ENCODE data around the gene SHPK.

SHPK gene

GRCh38 chr17:3647251-3647650 lies 11.2 kb upstream of the SHPK start:
- Mint-ChIP-seq H3K9me3 (no peaks in the 10 kb centered on the region), H3K27ac (no peak overlapping the region), H3K36me3 (peaks cover 19% of the 10 kb centered on the region), H3K4me1 (peaks cover 44% of the 10 kb centered on the region), H3K27me3 (no peaks in the 10 kb centered on the region), H3K4me3 (no peak overlapping the region)
- no peak for ATAC-seq

GRCh38 chr17:3645310-3645709 lies 9.3 kb upstream of the SHPK start:
- no peaks in the 10 kb centered on the region for H3K27me3 Mint-ChIP-seq
- peak overlapping the region; percentile 56 for H3K27ac Mint-ChIP-seq
- peaks cover 19% of the 10 kb centered on the region for H3K36me3 Mint-ChIP-seq
- ATAC-seq = no peak
- H3K4me3 Mint-ChIP-seq = peak overlapping the region; percentile 19
- peaks cover 46% of the 10 kb centered on the region for H3K4me1 Mint-ChIP-seq
- H3K9me3 Mint-ChIP-seq = no peaks in the 10 kb centered on the region

- Mint-ChIP-seq H3K4me3 (no peak overlapping the region), H3K36me3 (peaks cover 19% of the 10 kb centered on the region), H3K4me1 (peaks cover 55% of the 10 kb centered on the region), H3K9me3 (no peaks in the 10 kb centered on the region), H3K27ac (no peak overlapping the region), H3K27me3 (no peaks in the 10 kb centered on the region)
- no peak for ATAC-seq
Measured at GRCh38 chr17:3643889-3644349, 7.9 kb upstream of the SHPK start.

- Mint-ChIP-seq H3K4me1 (peaks cover 54% of the 10 kb centered on the region), H3K36me3 (peaks cover 12% of the 10 kb centered on the region), H3K9me3 (no peaks in the 10 kb centered on the region), H3K4me3 (no peak overlapping the region), H3K27ac (peak overlapping the region; percentile 22), H3K27me3 (no peaks in the 10 kb centered on the region)
- no peak for ATAC-seq
Measured at GRCh38 chr17:3641717-3642486, 5.9 kb upstream of the SHPK start.

GRCh38 chr17:3641014-3641413 lies 5.0 kb upstream of the SHPK start:
- Mint-ChIP-seq H3K4me3 (no peak overlapping the region), H3K9me3 (no peaks in the 10 kb centered on the region), H3K27ac (no peak overlapping the region), H3K27me3 (no peaks in the 10 kb centered on the region), H3K4me1 (peaks cover 47% of the 10 kb centered on the region), H3K36me3 (peaks cover 12% of the 10 kb centered on the region)
- ATAC-seq = no peak

GRCh38 chr17:3639981-3640596 lies 4.0 kb upstream of the SHPK start:
- H3K27ac Mint-ChIP-seq = peak overlapping the region; percentile 61
- peak overlapping the region; percentile 7 for H3K4me3 Mint-ChIP-seq
- H3K36me3 Mint-ChIP-seq = peaks cover 12% of the 10 kb centered on the region
- peaks cover 44% of the 10 kb centered on the region for H3K4me1 Mint-ChIP-seq
- no peaks in the 10 kb centered on the region for H3K9me3 Mint-ChIP-seq
- no peaks in the 10 kb centered on the region for H3K27me3 Mint-ChIP-seq
- no peak for ATAC-seq

DNA sequence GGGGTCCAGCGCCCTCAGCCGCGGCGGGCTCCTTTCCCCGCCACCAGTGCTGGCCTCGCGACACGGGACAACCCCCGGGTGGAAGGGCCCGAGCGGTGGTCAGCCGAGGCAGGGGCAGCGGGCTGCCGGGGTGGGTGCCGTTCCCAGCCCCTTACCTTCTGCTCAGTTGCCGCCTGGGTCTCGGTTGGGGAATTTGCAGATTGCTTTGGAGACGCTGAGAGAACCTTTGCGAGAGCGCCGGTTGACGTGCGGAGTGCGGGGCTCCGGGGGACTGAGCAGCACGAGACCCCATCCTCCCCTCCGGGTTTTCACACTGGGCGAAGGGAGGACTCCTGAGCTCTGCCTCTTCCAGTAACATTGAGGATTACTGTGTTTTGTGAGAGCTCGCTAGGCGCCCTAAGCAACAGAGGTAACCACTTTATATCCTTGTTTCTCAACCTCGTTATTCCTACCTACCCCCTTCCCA lies 891 bp upstream of the SHPK start:
- peaks cover 12% of the 10 kb centered on the region for H3K36me3 Mint-ChIP-seq
- H3K4me3 Mint-ChIP-seq = peak overlapping the region; percentile 96
- peak overlapping the region; percentile 99 for H3K27ac Mint-ChIP-seq
- peak; percentile 2 for ATAC-seq
- H3K4me1 Mint-ChIP-seq = peaks cover 43% of the 10 kb centered on the region
- H3K9me3 Mint-ChIP-seq = no peaks in the 10 kb centered on the region
- no peaks in the 10 kb centered on the region for H3K27me3 Mint-ChIP-seq

DNA sequence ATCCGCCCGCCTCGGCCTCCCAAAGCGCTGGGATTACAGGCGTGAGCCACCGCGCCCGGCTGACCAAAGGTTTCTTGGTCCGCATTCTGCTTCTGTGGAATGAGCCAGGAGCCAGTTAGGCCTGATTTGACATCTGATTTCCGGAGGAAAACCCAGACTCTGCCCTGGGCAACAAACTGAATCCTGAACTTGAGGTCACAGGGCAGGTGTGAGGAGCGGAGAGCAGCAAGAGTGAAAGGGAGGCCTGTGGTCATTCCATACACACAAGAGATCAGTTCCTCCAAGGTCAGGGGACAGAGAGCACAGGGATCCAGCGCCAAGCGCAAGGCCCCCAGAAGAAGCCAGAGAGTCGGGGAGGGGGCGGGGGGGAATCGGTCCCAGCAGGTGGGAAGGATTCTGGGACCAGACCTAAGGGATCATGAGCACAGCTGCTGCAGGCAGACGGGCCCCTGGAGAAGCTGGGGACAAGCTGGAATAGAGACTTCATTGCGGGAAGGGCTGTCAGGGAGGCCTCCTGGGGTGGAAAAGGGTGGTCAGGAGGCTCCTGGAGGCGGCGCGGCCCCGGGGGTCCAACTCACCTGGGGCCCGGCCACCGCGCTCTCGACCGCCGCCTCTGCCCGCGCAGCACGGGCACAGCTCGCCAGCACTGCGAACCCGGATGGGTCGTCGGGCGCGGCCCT lies 436 bp downstream of the SHPK start:
- peak overlapping the region; percentile 99 for H3K27ac Mint-ChIP-seq
- H3K9me3 Mint-ChIP-seq = no peaks in the 10 kb centered on the region
- ATAC-seq = no peak
- peaks cover 50% of the 10 kb centered on the region for H3K4me1 Mint-ChIP-seq
- H3K4me3 Mint-ChIP-seq = peak overlapping the region; percentile 96
- peaks cover 17% of the 10 kb centered on the region for H3K36me3 Mint-ChIP-seq
- H3K27me3 Mint-ChIP-seq = no peaks in the 10 kb centered on the region

DNA sequence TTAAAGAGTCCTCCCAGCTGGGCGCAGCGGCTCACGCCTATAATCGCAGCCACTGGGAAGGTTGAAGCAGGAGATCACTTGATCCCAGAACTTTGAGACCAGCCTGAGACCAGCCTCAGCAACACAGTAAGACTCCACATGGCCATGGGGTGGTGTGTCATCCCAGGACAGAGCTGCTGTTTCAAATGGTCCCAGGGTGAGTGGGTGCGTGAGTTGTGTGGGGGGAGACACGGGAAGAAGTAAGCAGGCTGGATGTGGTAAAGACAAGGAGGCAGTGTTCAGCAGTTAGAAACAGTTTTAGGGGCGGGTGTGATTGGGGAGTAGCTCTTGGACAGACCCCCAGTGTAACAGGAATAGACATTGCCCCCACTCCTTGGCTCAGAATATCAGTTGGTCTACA lies 3.8 kb downstream of the SHPK start:
- Mint-ChIP-seq H3K27ac (no peak overlapping the region), H3K36me3 (peaks cover 33% of the 10 kb centered on the region), H3K9me3 (no peaks in the 10 kb centered on the region), H3K27me3 (no peaks in the 10 kb centered on the region), H3K4me3 (no peak overlapping the region), H3K4me1 (peaks cover 26% of the 10 kb centered on the region)
- no peak for ATAC-seq

GRCh38 chr17:3630781-3631180 lies 5.3 kb downstream of the SHPK start:
- Mint-ChIP-seq H3K4me3 (no peak overlapping the region), H3K27ac (peak overlapping the region; percentile 19), H3K36me3 (peaks cover 46% of the 10 kb centered on the region)

DNA sequence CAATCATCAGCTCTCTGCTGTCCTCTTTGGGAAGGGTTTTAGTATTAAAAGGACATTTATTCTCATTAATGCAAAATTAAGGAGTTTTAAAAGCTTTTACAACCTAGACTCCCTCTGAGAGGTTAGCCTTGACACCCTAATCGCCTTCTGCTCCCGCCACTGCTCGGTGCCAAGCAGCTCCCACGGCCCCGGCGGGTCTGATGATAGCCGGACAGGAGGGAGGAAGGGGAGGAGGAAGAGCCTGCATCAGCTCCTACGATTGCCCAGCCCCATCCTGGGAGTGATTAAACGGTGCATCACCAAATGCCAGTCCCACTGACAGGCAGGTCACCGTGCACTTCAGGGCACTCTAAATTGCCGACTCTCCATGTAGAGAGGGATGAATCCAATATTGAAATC lies 8.3 kb downstream of the SHPK start:
- peaks cover 59% of the 10 kb centered on the region for H3K36me3 Mint-ChIP-seq
- H3K27me3 Mint-ChIP-seq = no peaks in the 10 kb centered on the region
- H3K9me3 Mint-ChIP-seq = no peaks in the 10 kb centered on the region
- peaks cover 7% of the 10 kb centered on the region for H3K4me1 Mint-ChIP-seq
- H3K4me3 Mint-ChIP-seq = no peak overlapping the region
- no peak overlapping the region for H3K27ac Mint-ChIP-seq
- no peak for ATAC-seq

More at GRCh38 chr17:3630781-3631180, 5.3 kb downstream of the SHPK start:
- ATAC-seq = no peak
- Mint-ChIP-seq H3K27me3 (no peaks in the 10 kb centered on the region), H3K4me1 (peaks cover 22% of the 10 kb centered on the region), H3K9me3 (no peaks in the 10 kb centered on the region)

GRCh38 chr17:3626831-3627768 lies 8.9 kb downstream of the SHPK start:
- Mint-ChIP-seq H3K9me3 (no peaks in the 10 kb centered on the region), H3K36me3 (peaks cover 54% of the 10 kb centered on the region), H3K4me3 (no peak overlapping the region), H3K27ac (no peak overlapping the region), H3K4me1 (peaks cover 7% of the 10 kb centered on the region), H3K27me3 (no peaks in the 10 kb centered on the region)
- ATAC-seq = no peak

DNA sequence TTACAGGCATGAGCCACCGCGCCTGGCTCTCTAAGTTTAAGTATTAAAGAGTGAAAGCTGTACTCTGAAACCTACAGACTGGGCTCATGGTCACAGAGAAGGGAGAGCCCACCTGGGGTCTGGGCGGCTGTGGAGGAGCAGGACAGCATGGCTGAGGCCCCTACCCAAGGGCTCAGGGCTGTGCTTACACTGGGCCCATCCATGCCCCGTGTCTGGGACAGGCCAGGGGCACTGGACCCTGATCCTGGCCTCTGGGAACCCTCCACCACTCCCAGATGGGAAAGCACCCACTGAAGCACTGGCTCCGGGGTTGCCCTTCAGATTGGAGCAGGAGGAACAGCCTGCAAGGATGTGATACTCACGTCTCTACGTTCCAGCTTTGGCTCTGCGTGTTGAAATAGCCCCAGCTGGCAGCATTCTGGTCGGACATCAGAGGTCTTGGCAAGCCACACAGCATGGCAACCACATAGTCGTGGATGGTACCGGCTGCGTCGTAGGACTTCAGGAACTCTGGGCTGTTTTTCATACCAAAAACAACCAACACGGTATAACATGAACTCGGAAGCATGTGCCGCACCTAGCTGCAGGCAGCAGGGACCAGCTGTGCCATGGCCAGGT lies 13.0 kb downstream of the SHPK start:
- H3K9me3 Mint-ChIP-seq = no peaks in the 10 kb centered on the region
- no peak overlapping the region for H3K4me3 Mint-ChIP-seq
- no peak overlapping the region for H3K27ac Mint-ChIP-seq
- no peaks in the 10 kb centered on the region for H3K27me3 Mint-ChIP-seq
- no peak for ATAC-seq
- peaks cover 64% of the 10 kb centered on the region for H3K36me3 Mint-ChIP-seq
- no peaks in the 10 kb centered on the region for H3K4me1 Mint-ChIP-seq

- Mint-ChIP-seq H3K9me3 (no peaks in the 10 kb centered on the region), H3K27ac (no peak overlapping the region), H3K36me3 (peaks cover 69% of the 10 kb centered on the region), H3K4me3 (no peak overlapping the region), H3K27me3 (no peaks in the 10 kb centered on the region), H3K4me1 (no peaks in the 10 kb centered on the region)
- ATAC-seq = no peak
Measured at GRCh38 chr17:3621146-3621720, 14.8 kb downstream of the SHPK start.

Measured in stimulated activated memory B cell treated with anti-CD40 and anti-IgM and Interleukin-4, amounts not matched to agents 10 μg/mL and 1 μg/mL and 100 μg/mL, for 72 hours (primary cell).